Occipital lobe (tissue), 2 donors: Measurements from ENCODE around the gene ADIRF. TPM values are rescaled to one million over a fixed set of nuclear protein-coding genes. Genes with fewer than 3 reads are reported as not detected.

Source experiments
- DNase-seq: peaks from one replicate; lab custom pipeline; 2025; lab: John Stamatoyannopoulos, UW
- total RNA-seq: library from RNA; depleted of rRNA; stranded (reverse); fragments of >200 nt; gene quantifications from one replicate; pipeline ENCODE4 v1.2.3, GENCODE V29; 2014

The ADIRF gene
- total RNA-seq, 1 donor from 2014 or later = not detected

DNA sequence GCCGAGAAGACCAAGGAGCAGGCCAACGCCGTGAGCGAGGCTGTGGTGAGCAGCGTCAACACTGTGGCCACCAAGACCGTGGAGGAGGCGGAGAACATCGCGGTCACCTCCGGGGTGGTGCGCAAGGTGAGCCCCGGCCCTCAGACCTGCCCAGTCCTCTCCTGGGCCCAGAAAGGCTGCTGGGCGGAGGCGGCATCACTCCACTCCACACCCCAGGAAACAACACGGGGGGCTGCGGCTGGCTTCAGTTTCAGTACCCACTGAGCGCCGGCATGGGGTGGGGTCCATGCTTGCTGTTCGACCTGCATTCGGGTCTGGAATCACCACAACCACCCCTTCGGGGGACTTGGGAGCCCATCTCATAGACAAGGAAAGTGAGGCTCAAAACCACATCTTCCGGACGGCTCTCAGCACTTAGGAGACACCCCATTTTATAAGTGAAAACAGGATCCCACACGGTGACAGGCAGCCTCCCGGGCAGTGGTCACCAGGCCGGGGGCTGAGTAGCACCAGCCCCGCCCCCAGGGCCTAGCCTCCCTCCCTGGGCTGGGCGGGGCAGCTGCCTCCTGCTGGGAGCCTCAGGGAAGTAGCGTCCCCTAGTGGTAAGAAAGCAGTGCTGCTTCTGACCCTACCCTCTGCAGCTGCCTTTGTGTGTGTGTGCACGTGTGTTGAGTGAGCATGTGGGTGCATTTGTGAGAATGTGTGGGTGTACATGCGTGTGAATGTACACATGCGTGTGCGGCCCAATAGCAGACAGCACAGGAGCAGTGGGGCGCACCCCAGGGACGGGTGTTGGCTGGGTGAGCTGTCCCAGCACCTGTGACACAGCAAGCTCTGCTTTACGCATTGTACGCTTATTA is 8.0 kb upstream of the ADIRF start:
- DNase-seq = no peak

- DNase-seq = no peak
These were observed 7.3 kb upstream of the ADIRF start for GRCh38 chr10:86960863-86961434.

DNA sequence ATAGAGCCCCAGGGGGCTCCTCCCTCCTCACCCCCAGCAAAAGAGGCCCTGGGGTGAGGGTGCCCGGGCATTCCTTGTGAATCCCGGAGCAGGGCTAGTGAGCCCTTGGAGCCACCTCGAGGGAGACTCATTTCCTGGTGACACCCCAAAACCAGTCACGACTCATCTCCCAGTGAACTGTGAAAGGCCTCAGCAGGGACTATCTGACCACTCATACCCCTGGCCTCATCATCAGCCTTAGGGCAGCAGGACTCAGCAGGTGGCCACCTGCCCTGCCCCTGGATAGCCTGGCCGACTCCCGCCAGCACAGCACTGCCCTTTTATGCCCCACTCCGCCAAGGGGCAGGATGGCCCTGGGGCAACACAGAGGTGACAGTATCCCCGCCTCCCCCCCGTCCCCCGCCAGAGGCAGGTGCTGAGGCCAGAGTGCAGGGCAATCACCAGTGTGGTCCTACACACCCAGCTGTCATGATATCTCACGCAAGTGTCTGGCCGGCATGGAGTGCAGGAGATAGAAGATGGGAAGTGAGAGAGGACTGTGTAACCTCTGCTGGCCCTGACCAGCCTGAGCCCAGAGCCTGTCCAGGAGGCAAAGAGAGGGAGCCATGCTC is 6.7 kb upstream of the ADIRF start:
- no peak for DNase-seq

DNA sequence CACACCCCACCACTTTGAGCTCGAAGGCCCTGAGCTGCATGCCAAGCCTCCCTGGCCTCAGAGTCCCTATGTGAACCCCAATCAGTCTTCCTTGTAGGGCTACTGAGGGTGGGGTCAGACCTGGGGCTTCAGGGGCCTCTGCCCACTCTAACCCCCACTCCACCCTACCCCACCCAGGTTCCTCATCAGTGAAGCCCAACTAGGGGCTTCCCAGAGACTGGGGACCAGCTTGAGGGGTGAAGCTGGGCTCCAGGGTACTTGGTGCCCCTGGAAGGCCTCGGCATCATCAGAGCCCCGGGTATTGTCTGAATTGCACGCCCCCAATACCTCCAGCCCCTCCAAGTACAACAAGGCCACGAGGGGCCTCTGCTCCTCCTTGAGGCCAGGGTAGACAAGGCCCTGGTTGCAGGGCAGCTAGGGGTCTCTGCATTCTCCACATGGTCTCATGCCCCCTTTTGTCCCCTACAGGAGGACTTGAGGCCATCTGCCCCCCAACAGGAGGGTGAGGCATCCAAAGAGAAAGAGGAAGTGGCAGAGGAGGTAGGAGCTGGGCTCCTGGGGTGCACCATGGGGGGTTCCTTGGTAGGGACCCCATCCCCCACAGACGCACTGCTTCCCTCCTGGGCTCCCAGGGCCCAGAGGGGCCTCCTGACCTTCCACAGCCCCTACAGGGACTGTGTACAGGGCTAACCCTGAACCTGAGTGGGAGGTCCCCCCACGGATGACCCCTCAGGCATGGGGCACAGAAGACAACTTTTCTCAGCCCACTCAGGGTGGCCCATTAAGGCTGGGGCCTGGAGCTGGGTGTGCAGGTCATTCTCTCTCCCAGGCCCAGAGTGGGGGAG is 5.9 kb upstream of the ADIRF start:
- no peak for DNase-seq

GRCh38 chr10:86962981-86963310 is 5.3 kb upstream of the ADIRF start:
- no peak for DNase-seq

DNA sequence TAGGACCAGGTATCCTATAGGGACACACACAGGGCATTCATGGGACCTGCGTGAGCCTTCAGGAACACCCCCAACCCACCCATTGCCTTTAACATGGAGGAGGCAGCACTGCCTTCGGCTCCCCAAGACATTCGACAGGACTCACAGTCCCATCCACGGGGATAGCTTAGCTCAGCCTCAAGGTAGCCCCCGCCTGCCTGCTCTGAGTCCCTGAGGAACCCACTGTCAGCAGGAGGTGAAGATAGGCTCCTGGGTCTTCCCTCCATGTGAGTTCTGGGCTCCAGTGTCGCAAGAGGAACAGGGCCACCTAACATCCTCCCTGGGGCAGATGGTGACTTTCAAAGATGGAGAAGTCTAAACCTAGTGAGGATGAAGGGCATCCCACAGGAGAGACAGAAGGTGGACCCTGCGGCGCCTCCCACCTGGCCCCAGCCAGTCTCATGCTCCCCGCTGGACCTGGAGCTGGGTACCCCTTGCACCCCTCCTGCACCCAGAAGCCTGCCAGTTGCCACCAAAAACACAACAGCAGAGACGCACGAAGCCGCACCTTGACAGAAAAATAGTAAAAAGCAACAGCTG is 4.9 kb upstream of the ADIRF start:
- no peak for DNase-seq

- DNase-seq = no peak
These were observed 4.0 kb upstream of the ADIRF start for GRCh38 chr10:86964061-86964846.

GRCh38 chr10:86964847-86965190 is 3.5 kb upstream of the ADIRF start:
- no peak for DNase-seq

GRCh38 chr10:86965986-86966654 is 2.2 kb upstream of the ADIRF start:
- no peak for DNase-seq

DNA sequence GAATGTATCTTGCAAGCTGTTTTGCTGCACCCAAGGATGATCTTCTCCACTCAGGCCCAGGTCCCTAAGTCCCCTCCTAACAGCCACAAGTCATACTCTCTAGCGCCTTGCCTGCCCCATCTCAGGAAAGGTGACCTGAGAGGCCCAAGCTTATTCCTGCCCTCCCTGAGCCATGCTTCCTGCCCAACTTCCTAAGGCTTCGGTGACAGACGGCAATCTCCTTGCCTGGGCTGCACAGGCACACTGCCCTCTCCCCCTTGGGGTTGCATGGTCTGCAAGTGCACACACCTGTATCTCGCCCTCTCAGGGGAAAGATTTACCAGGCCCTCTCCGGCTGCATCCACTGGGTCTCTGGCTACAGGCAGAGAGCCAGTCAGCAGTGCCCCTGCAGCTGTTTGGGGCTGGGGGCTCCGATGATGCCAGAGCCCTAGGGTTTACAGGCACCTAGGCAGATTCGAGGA is 771 bp upstream of the ADIRF start:
- no peak for DNase-seq

DNA sequence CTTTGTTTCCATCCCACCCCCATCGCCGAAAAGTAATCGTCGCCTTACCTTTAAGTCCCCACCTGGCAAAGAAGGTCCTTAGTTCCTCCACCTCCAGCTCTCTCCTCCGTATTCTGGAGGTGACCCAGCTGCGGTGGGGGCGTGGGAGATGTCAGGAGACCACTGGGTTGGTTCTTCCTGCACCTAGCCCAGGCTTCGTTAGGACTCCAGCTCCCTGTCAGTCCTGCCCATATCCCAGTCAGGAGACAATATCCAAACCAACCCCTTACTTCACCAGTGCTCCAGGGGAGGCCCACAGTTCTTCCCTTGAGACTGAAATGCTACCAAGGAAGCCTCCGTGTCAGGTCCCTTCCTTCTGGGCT is 693 bp downstream of the ADIRF start:
- DNase-seq = no peak

DNA sequence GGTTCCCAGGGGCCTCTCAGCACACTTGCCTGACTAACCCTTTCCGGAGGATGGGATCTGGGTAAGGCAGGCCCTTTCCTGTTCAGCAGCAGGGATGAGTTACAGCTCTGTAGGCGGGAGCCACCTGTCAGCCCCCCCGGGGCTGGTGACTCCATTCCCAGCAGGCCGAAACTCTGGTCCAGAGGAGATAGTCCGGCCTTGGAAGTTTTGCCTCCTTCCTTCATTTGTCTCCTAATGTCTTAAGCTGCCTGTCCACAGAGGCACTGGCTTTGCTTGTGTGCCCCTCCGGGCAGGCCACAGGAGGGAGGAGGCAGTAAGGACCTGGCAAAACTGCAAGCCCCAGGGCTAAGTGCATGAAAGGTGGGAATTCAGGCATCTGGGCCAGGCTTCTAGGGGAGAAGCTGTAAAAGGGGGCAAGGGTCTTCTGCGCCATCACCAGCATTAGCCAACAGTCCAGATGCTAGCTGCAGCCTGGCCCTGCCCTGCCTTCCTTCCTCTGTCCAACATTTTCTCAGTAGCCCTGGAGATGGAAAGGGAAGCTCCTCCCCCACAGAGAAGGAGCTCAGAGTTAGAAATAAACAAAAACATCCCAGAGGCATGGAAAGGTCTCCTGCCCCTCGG is 1.2 kb downstream of the ADIRF start:
- no peak for DNase-seq

DNA sequence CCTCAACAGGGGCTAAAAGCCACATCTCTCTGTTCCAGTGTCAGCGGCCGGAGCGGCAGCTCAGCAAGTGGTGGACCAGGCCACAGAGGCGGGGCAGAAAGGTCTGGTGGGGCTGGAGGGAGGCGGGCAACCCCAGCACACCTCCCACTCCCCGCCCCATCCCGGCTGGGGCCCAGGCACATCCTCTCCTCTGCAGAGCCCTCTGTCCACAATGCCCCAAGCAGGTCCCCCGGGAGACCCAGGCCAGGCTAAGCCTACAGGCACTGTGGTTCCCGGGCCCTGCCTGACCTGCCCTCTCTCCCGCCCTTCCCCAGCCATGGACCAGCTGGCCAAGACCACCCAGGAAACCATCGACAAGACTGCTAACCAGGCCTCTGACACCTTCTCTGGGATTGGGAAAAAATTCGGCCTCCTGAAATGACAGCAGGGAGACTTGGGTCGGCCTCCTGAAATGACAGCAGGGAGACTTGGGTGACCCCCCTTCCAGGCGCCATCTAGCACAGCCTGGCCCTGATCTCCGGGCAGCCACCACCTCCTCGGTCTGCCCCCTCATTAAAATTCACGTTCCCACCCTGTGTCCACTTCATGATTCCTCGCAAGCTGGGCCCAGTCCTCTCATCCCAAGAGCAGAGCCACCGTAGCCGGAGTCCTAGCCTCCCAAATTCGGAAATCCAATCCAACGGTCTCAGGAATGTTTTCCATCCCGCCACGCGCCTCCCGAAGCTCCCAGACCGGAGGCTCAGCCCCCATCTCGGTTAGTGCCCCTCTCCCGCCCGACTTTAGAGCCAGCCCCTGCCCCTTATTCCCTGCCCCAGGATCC is 2.1 kb downstream of the ADIRF start:
- no peak for DNase-seq

GRCh38 chr10:86970982-86971231 is 2.6 kb downstream of the ADIRF start:
- DNase-seq = no peak

DNA sequence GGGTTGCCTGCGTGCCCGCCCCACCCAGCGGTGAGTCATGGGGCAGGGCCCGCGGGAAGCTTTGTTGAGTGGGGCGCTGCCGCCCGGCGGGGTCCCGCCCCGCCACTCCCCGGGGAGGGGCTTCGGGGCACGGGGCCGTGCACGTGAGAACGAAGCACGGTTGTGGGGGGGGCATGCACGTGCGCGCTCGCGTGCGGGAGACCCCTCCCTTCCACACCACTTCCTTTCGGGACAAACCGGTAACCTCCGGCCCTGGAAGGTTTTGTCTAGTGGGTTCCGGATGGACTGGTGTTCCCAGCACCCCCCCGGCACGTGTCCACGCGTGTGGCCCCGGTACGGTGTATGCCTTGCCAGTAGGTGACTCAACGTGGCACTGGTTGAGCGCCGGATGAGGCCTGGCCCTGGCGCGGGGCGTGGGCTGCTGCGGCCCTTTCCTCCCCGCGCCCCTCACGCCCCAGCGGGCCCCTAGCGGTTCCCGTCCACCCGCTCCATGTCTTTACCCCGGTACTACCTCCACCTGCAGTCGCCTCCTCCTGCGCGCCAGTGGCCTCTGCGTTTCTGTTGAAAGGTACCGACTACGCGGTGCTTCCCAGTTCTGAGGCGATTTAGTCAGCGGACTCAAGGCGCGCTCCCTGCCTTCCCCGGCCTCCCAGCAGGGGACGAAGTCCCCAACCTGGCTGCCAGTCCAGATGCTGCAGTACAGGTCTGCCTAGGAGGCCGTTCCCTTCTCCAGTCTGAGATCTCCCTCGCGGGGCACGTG is 3.1 kb downstream of the ADIRF start:
- peak; percentile 31 for DNase-seq

DNA sequence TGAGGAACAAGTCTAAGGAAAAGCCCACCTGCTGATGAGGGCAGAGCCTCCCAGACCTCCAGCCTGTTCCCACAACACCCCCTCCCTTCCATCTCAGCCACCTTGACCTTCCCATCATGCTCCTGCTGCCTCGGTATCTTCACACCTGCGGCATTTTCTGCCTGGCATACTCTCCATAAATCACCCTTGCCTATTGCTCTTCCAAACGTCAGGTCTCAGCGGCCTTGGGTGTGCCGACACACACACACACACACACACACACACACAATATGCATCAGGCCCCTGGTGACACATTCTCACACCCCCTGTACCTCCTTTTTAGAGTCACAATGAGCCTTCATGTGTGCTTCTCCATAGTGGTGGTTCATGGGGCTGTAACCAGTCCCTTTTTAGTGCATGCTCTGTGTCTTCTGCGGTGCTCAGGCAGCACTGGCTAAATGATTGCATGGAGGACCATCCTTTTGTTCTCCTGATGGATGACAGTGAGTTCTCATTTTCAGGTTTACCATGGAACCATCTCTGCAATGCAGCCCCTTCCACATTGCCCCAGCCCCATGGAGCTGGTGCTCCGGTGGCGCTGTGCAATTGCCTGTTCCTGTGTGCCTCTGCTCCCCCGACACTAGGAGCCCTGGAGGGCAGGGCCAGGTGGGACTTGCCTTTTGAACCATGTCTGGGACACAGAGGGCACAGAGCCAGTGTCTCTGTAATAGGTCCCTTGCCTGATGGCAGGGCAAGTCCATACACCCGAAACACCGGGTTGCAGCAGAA is 4.5 kb downstream of the ADIRF start:
- no peak for DNase-seq

- DNase-seq = no peak
These were observed 6.2 kb downstream of the ADIRF start for GRCh38 chr10:86974484-86974883.
